Stimulated activated CD8-positive, alpha-beta memory T cell treated with anti-CD3 and anti-CD28 coated beads, Interleukin-15, amount 100 ng/mL, for 24 hours (primary cell): ENCODE results near the gene TGM4.
A peak's percentile ranks its signal among the peaks of the same experiment; 100 is the strongest.

Source experiments
- DNase-seq: peaks from one replicate; pipeline ENCODE4 v3.0.0-alpha.2; 2020; ENCODE audit warnings: low read depth

Gene TGM4

DNA sequence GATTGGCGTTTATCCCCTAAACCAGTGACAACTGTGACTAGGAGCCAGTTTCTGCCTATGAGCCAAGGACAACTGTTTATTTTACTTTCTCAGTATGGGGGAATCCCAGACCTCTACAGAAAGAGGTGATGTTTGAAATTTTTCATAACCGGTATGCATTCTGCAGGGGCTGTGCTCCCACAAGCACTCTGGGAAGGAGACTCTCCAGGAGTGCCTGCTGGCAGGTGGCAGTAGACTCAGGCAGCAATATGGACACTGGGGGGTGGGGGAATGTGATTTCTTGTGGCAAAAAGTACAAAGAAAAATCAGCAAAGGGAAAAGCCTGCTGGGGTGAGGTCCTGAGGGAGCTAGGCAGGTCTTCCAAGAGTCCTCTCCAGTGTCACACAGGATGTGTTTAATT lies 5.9 kb downstream of the TGM4 start:
- no peak for DNase-seq

DNA sequence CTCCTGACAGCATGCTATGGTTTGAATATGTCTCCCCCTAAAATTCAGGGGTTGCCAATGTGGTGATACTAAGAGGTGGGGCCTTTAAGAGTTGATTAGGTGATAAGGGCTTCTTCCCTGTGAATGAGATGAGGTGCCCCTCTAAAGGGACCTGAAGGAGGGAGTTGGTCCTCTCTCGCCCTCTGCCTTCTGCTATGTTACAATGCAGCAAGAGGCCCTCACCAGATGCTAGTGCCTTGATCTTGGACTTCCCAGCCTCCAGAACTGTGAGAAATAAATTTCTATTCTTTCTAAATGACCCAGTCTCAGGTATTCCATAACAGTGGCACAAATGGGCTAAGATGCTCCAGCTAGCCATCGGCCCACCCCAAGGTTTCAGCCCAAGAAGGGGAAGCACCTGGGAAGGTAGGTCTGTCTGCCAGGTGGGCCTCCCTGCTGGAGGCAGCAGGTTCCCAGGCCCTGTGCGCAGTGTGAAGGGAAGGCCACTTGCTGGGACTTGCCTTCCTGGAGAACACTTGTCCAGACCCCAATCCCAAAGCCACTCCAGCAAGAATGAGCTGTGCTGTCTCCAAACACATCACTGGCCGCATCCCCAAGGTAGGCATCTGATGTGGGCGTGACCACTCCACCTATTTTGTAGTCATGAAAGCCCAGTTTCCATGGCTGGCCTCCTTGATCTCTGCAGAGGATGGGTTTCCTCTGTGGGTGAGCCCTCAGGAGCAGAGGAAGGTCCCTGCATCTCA lies 9.0 kb downstream of the TGM4 start:
- no peak for DNase-seq

DNA sequence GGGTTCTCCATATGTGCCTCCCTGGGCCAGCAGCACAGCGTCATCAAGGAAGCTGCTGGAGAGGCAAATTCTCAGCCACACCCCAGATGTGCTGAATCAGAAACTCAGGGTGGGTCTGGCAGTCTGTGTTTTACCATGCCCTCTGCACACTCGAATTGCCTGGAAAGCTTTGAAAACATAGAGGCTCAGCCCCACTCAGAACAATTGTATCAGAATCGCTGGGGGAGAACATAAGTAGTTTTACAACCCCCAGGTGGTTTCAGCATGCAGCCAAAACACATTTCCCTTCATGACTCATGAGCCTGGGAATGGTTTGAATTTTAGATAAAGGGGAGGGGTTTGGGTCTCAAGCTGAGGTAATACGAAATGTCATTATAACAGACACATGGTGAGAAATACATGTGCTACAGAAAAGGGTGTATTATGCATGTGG lies 9.6 kb downstream of the TGM4 start:
- no peak for DNase-seq

DNA sequence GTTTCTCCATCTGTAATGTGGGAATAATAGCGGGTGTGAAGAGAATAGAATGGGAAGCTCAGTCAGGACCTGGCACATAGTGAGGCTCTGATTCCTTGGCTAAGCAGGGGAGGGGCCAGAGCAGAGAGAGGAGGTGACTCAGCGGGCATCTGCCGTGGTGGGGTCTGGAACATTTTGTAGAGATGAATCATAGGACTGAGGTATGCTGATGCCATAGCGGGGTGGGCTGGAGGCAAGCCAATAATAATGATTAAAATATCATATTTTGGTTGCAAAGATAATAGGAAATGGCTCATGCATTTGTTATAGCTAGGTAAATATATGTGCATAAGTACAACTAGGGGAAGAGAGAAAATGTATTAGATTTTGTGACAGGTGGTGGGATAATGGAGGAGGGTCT lies 11.2 kb downstream of the TGM4 start:
- no peak for DNase-seq

DNA sequence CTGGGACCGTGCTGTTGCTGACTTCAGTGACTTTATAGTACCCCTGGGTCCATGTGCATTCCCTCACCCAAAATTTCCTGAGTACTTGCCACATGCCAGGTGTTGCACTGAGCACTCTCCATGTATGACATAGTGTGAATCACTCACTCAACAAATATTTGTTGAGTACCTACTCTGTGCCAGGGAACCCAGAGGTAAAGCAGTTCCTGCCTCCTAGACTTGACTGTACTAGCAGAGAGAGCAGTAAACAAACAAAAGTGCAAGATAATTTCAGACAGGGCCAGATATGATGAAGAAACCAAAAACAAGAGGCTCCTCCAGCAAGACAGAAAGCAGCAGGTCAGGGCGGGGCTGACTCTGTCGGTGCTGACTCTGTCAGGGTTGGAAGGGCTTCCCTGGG lies 12.2 kb downstream of the TGM4 start:
- no peak for DNase-seq

DNA sequence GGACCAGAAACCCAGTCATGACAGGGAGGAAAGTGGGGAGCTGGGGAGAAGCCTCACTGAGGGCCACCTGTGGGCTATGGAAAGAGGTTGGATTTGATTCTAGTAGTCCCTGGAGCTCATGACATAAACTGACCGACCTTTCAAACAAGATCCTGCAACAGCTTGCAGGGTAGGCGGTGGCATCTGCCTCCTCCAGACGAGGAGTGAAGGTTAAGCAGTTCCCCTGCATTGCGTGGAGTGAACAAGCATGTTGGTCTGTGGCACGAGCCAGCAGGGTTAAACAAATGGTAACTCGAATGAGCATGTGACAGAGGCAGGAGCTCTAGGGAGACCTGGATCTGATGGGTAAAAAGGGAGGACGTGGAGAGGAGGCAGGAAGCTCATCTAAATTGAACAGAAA lies 12.7 kb downstream of the TGM4 start:
- no peak for DNase-seq

DNA sequence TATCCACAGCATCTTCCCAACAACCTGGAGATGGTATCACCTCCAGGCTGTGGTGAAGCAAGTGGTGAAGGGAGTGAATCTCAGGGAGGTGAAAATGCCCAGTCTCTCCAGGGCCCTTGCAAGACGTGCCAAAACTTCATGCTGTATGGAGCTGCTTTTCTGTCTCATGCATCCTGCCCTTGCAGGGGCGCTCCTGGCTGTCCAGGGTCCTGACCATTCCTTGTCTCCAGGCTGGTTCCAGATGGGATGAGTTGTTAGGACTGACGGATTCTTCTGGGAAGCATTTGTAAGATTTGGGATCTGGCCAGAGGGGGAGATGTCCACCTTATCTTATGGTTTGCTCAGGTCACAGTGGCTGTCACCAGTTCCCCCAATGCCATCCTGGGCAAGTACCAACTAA lies 15.8 kb downstream of the TGM4 start:
- no peak for DNase-seq

DNA sequence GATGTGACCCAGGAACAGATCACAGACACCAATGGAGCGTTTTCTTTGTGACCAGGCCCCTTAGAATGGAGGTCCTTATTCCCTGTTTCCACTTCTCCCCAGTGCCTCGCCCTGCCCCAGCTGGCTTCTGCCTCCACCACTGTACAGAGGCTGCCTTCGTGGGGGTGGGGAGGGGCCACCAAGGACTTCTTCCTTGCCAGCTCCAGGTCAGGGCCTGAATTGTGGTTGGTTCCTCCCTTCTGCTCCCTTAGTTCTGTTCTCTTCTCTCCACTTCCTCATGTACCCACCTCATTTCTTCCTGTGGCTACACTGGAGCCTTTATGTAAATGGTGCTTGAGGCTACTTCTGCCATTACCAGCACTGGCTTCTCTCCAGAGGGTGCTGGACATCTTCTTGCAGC lies 16.4 kb downstream of the TGM4 start:
- no peak for DNase-seq

DNA sequence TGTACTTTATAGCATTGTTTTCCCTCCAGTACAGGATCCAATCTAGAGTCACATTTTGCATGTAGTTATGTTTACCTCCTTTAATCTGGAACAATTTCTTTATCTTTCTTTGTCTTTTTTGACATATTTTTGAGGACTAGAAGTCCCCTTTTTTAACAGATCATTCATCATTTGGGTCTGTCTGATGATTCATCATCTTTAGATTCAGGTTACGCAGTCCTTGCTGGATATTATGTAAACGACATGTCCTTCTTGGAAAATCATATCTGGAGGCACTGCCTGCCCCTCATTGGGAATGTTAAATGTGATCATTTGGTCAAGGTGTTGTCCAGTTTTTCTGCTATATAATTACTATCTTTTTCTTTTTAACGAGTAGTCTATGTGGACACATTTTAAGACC lies 18.3 kb downstream of the TGM4 start:
- DNase-seq: no peak

DNA sequence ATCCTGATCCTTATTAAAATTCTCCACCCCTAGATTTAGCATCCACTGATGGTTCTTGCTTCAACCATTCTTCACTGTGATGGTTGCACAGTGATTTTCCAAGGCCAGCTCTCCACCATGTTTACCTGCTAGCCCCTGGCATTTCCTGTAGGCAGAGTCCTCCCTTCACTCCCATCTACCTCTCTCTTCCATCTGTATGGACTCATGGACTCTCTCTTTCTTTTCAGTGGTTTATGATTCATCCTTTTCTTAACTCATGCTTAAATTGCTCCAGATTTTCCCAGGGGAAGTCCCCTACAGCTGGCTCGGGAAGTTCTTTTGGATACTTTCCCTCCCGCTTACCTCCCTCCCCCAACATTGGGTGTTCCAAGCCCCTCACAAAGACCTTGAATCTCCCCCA lies 18.7 kb downstream of the TGM4 start:
- DNase-seq: no peak

DNA sequence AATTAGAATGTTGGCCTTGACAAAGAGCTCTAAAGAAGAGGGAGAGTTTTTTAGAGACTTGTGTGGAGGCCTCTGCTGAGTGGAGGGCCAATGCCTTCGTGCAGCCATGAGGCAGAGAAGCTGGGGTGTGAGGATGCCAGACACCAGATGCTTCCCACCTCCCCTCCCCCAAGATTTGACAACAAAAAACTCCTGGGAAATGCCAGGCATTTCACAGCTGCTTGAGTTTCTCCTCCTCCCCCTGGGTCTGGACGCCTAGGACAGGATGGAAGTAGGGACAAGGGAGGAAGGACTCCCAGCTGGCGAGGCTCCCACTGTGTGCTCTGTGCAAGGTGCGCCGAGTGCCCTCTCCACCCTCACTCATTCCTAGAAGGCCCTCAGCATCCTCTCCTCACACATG lies 20.1 kb downstream of the TGM4 start:
- DNase-seq: no peak

DNA sequence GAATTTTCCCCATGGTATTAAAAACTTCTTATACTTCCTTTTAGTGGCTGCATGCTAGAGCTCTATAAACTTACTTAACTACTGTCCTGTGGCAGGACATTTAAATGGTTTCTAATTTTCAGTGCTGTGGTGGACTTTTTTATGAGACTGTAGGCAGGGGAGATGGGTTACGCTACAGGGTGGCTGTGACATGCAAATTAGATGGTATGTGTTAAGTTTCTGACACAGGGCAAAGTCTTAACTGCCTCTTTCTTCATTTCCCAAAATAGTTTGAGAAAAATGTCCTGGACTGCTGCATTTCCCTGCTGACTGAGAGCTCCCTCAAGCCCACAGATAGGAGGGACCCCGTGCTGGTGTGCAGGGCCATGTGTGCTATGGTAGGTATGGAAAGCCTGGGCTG lies 22.0 kb downstream of the TGM4 start:
- no peak for DNase-seq

DNA sequence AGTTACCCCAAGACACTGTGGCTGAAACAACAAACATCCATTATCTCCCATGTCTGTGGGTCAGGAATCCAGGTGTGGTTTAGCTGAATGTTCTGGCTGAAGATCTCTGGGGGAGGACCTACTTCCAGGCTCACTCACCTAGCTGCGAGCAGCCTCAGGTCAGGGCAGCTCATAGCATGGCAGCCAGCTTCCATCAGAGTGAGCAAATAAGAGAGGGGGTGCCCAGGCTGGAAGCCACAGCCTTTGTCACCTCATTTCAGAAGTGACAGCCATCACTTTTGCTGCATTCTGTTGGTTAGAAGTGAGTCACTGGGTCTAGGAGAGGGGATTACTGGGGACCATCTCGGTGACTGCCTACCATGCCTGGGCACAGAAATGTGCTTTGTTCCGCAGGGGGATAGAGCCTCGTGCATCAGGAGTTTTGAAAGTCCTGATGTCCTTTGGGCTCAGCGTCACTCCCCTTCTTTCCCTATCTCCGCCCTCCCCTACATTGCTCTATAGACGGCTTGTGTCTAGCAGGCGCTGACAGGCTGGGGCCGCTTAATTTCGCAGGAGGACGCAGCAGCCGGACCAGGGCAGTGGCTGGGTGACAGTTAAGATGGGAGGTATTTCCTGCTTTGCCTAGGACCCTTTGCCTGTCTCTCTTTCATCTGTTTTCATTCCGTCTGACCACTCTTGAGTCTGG lies 25.4 kb downstream of the TGM4 start:
- no peak for DNase-seq

DNA sequence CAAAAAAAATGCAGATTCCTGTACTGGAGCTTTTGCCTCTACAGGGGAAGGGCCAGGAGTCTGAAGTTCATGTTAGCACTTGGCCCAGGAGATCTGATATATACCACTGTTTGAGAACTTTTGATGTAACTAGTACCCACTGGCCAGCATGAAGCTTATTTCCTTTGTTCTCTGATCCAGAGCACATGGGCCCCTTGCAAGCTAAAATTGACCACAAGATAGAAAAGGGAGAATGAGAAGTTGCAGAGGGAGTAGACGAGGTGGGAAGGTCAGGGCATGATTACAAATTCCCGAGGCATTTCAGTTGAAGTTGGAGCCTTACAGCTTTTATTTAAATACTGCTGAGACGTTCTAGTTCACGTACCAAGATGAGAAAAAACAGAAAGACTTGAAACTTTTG lies 28.2 kb downstream of the TGM4 start:
- no peak for DNase-seq

DNA sequence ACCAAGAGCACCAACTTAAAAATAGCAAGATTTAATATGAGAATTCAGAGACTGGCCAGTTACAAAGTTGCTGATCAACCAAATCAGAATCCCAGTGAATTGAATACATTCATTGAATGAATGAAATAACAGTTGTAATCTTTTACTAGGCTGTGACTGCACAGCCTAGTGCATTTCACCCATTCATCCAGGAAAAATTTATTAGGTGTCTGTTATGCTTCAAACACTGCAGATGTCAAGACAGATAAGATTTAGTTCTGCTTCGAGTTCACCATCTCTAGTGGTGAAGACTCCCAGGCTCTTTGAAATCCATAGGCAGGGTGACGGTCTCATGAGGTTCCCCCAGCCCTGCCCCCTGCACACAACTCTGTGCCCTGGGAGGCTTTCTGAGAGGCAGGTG lies 28.9 kb downstream of the TGM4 start:
- DNase-seq: no peak

DNA sequence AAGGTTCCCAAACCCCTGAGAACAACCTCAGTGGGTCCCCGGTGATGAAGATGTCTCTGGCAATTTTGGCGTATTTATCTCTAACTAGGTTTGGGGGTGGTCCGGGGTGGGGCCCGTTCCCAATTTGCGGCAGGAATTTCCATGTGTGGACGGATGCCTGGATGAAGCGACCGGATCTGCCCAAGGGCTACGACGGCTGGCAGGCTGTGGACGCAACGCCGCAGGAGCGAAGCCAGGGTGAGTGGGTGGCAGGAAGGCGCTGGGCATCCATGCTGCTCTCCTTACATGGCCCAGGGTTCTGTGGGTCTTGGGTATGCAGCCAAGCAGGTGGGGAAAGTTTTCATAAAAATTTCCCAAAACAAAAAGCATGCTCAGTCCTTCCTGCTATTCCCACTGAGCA lies 29.3 kb downstream of the TGM4 start:
- no peak for DNase-seq

DNA sequence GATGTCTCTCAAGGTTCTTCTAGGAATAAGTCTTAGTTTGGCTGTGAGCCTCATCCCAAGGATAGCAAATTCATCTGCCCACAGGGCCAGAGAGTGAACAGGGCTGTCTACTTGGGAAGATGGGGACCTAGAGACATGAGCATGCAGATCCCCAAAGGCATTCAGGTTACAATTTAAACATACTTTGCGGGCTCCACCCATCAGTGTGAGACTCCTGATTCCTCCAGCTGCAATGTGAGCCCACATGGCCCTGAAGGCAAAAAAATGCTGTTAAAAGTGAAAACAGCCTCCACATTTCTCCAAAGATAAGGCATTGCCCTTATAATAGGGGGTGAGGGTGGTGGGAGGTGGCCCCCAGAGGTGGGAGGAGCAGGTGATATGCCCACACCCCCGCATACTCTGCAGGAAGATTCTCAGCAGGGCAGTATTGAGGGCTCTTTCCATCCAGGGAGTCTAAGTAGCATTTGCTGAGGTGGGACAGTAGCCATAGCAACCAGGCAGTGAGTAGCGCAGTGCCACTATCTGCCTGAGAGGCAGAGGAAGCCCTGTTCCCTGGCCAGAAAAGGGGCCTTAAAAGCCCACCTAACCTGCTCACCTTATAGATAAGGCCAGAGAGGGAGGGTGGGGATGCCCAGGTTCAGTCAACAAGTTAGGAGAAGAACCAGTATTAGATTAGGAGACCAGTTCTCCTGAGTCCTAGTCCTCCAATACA lies 31.2 kb downstream of the TGM4 start:
- DNase-seq: no peak

DNA sequence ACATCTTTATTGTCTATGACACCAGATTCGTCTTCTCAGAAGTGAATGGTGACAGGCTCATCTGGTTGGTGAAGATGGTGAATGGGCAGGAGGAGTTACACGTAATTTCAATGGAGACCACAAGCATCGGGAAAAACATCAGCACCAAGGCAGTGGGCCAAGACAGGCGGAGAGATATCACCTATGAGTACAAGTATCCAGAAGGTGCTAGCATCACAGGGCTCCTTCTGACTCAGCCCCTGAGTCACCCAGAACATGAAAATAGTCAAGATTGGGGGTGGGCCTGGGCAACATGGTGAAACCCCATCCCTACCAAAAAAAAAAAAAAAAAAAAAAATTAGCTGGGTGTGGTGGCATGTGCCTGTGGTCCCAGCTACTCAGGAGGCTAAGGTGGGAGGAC lies 32.6 kb downstream of the TGM4 start:
- no peak for DNase-seq

DNA sequence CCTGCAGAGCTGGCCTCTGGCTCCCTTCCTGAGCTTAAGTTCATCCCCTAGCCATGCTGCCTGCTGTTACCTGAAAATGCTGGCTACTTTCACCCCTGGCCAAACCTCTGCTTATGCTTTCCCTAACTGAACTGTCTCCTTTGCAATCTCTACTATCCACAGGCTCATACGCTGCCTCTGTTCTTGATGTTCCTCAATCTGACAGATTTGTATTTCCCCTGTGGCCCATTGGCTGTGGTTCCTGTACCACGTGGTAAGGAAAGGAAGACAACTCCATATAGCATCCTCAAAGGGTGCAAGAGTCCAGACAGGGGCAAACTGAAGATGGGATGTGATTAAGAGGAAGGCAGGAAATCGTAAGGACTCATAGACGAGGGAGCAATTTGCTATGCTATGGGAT lies 33.2 kb downstream of the TGM4 start:
- no peak for DNase-seq

DNA sequence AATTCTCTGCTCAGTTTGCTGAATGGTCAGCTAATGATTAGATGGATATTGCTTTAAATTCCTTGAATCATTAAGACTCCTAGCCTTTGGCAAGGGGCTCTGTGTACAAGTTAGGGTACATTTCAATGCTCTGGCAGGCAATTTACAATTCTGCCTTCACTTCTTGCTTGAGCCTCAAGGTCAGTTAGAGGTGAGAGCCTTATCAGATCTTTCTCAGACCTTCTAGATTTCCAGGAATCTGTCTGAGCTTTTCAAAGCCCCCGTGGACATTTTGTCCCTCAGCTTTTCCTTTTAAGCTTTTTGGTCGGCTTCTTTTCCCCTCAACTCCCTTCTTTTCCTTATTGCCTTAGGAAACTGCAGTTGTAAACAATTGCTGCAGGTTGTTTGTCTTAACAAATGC lies 34.7 kb downstream of the TGM4 start:
- no peak for DNase-seq

DNA sequence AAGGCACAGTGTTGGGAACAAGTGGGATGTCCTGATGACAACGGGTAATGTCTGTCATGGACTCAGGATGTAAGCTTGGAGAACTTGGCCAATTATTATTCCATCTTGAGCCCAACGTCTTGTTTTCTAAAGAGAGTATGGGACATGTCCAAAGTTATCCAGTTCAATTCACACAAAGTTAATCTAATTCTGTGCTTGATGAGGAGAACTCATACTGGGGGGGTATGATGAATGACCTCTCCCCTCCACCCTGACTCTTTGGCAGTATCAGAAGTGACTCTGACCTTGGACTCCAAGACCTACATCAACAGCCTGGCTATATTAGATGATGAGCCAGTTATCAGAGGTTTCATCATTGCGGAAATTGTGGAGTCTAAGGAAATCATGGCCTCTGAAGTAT lies 36.3 kb downstream of the TGM4 start:
- no peak for DNase-seq

DNA sequence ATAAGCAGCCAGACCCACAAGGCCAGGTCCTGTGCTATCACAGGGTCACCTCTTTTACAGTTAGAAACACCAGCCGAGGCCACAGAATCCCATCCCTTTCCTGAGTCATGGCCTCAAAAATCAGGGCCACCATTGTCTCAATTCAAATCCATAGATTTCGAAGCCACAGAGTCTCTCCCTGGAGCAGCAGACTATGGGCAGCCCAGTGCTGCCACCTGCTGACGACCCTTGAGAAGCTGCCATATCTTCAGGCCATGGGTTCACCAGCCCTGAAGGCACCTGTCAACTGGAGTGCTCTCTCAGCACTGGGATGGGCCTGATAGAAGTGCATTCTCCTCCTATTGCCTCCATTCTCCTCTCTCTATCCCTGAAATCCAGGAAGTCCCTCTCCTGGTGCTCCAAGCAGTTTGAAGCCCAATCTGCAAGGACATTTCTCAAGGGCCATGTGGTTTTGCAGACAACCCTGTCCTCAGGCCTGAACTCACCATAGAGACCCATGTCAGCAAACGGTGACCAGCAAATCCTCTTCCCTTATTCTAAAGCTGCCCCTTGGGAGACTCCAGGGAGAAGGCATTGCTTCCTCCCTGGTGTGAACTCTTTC lies 39.6 kb downstream of the TGM4 start:
- peak; percentile 37 for DNase-seq

DNA sequence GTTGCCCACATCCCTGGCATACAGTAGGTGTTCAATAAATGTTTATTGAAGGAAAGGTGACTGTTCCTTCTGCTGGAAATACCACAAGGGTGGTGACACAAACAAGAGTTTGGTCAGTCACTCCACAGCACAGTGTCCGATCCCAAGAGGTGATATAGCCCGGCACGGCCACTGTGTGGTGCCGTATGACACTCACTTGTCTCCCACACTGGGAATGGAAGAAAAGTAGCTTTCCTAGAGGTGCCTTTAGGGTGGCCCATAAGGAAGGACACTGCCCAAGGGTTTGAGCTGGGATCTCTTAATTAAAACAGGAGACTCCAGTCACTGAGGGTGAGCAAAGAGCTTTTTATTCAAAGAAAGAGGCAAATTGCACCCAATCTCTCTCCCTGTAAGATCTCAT lies 40.5 kb downstream of the TGM4 start:
- DNase-seq: no peak
